D341Med (cell line): ENCODE data around the gene PDGFA.
"Not testable (repeated sequence)": the region's sequence is repeated elsewhere in the genome, so short reads cannot be mapped to it uniquely, and the experiment has no call there.

ENCODE experiments used
- DNase-seq: peaks from one replicate; pipeline ENCODE4 v3.0.0; 2012; ENCODE audit warnings: low spot score

Gene PDGFA

DNA sequence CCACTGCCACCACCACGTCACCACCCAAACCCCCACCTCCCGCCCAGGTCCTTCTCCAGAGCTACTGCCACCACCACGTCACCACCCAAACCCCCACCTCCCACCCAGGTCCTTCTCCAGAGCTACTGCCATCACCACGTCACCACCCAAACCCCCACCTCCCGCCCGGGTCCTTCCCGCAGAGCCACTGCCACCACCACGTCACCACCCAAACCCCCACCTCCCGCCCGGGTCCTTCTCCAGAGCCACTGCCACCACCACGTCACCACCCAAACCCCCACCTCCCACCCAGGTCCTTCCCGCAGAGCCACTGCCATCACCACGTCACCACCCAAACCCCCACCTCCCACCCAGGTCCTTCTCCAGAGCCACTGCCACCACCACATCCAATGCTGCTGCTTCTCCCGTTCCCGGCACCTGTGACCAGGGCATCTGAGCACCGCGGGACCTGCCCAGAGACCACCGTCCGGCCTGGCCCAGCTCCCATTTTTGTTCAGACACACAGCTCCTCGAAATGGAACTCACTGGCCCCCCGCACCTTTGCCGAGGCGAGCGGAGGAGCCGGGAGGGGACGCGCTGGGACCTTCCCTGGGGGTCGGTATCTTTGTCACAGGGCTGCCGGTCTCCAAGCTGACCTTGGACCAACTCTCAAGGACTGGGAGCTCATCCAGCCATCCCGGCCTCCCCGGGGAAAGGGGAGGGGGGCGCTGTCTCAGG is 32.7 kb upstream of the PDGFA start:
- DNase-seq, result not testable (repeated sequence)

DNA sequence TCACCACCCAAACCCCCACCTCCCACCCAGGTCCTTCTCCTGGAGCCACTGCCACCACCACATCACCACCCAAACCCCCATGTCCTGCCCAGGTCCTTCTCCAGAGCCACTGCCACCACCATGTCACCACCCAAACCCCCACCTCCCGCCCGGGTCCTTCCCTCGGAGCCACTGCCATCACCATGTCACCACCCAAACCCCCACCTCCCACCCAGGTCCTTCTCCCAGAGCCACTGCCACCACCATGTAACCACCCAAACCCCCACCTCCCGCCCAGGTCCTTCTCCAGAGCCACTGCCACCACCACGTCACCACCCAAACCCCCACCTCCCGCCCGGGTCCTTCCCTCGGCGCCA is 31.9 kb upstream of the PDGFA start:
- not testable (repeated sequence) for DNase-seq

DNA sequence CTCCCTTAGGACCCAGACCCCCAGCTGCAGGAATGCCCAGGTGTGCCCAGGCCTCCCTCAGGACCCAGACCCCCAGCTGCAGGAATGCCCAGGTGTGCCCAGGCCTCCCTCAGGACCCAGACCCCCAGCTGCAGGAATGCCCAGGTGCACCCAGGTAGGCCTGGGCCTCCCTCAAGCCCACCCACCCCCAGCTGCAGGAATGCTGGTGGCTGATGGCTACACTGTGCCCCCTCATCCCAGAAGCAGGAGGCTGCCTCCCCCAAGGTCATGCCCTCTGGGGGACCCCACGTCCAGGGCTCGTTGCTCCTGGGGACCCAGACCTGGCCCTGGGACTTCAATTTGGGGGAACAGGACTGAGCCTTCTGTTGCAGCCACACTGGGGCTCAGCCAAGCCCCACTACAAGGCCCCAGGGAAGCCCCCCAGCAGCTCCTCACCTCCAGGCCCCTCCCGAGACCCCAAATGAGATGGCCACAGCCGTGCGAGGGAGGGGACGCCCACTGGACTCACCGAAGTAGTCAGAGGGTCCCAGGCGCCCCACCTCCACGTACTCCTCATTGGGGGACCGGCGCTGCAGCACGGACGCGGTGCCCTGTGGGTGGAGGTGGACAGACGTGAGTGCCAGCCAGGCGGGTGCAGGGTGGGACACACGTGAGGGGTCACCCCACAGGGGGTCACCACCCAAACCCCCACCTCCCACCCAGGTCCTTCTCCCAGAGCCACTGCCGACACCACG is 31.4 kb upstream of the PDGFA start:
- DNase-seq, result no peak

DNA sequence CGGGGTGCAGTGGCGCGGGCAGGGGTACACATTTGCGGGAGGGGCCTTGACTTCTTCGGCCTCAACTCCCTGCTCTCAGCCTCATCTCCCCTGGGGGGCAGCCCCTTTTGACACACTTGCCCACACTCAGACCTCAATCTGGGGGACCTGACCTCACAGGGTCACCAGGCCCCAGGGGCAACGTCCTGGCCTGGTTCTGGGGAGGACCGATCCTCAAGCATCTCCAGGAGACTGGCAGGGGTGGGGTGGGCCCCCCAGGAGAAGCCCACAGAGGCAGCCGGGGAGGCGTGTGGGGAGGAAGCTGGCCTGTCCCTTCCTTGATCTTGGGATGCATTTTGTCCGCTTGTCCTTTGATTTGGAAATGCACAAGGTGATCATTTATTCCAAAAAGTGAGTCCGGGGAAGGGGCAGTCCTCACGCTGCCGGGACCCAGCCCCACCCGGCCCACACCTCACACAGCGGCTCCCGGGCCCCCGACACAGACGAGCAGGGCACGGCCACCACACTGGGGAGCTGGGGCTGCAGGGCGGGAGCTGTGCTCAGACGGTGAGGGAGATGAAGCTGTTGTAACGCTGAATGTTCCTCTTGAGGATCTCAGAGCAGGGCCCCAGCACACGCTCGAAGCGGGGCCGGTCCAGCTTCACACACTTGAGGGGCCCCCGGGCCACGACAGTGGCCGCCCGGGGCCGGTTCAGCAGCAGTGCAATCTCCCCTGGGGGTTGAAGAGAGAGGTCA is 30.4 kb upstream of the PDGFA start:
- DNase-seq, result no peak

DNA sequence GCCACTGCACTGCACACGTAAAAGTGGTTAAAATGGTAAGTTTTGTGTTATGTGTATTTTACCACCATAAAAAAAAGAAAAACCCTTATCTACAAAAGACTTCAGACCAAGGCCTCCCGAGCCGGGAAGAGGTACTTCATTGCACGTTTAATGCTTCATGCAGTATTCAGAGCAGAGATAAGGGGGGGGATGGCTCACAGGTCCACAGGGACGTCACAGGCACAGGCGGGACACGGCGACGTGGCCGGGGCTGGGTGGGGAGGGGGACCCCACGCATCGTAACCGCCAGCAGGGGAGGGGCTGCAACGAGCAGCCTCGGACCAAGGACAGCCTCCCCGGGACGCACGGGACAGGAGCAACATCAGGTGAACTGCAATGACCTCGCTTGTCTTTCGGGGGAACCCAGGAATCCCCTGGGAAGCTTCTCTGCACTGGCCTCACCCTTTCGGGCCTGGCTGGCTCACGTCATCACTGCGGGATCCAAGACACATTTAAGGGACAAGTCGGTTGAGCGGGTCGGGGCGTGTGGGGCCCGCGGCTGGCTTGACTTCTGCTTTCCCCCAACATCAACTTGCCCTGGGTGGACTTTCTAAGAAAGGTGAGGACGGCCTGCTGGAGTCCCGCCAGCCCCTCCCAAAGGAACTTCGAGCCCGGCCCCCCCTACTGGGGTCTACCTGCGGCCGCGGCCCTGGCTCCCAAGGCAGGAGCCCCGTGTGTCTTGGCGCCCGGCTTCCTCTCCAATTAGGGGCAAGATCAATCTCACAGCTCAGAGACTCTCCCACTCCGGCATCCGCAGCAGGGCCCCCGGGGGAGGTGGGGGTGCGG is 29.6 kb upstream of the PDGFA start:
- no peak for DNase-seq

DNA sequence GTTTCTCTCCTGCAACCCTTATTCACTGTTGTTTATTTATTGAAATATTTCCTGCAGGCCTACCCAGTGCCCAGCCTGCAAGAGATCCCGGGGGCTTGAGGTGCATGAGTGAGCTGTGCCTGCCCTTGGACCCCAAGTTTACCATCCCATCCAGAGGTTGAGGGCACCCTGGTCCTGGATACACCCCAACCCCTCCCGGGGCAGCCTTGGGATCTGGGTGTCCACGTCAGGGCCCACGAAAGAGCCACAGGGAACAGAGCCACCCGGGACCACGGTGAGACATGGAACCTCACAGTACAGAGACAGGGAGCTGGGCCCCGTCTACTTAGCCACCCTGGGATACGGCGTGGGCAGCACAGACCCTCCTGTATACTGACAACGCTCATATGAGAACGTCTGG is 28.8 kb upstream of the PDGFA start:
- DNase-seq, result no peak

DNA sequence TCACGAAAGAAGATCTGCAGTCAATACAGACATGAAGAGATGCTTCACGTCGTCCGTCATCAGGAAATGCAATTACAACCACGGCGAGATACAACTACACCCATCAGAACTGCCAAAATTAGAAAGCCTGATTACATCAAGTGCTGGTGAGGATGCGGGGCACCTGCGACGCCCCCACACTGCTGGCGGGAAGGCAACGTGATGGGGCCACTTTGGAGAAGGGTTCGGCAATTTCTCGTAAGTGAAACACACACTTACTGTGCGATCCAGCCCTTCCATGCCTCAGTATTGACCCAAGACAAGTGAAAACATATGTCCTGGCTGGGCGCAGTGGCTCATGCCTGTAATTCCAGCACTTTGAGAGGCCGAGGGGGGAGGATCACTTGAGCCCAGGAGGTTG is 25.8 kb upstream of the PDGFA start:
- DNase-seq, result no peak

DNA sequence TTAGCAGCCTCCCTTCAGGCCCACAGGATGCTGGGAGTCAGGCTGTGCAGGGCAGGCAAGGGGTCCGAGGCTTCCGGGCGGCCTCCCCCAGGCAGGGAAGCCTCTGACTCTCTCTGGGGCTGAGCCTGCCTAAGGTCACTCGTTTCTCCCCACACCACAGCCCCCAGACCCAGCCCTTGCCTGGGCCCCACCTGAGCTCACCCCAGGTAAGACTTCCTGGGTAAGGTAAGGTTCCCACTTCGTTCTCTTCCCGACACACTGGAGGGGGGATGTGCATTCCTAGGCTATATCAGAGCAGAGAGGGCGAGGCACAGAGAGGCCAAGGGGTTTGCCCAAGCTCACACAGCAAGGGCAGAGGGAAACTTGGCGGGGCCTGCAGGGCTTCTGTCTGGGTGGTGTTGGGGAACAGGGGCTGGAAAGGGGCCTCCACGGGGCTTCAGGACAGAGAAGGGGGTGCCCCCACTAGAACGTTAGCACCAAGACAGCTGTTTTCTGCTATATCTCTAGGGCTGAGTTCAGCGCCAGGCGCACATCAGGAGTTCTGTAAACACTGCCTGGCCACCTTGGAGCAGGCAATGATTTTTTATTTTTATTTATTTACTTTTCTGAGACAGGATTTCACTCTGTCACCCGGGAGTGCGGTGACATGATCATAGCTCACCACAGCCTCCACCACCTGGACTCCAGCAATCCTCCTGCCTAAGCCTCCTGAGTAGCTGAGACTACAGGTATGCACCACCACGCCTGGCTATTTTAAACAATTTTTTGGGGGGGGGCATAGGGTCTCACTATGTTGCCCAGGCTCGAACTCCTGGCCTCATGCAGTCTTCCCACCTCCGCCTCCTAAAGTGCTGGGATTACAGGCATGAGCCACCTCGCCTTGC is 24.9 kb upstream of the PDGFA start:
- DNase-seq, result no peak

DNA sequence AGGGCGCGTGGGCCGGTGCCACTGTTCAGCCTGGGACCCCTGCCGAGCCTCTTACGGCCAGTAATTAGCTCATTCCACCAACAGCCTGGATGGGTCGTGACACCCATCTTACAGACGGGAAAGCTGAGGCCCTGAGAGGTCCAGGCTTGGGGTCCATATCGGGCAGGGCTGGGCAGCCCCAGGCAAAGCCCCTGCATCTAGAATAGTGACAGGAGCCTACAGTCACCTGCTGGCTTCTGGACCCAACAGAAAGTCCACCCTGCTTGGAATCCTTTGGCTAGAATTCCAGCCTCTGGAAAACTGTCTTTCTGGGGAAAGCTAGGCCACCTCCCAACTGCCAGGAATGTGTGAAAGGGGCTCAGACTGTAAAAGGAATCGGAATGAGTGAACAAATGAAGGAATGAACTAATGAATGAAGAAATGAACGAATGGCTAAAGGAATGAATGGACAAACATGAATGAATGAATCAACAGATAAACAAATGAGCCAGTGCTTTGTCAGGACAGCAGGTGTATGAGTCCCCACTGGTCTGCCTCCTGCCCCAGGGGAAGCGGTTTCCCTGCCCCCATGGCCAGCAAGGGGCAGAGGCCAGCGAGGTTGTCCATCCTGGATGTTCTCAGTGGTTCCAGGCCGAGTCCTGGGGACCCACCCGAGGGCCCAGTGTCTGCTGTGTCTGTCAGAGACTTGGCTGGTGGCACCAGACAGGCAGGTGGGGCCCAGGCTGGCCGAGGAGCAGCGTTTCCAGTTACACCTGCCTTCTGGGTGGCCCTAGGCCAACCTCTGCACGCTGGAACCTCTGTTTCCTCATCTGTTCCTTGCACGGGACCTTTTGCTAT is 24.1 kb upstream of the PDGFA start:
- DNase-seq, result no peak

DNA sequence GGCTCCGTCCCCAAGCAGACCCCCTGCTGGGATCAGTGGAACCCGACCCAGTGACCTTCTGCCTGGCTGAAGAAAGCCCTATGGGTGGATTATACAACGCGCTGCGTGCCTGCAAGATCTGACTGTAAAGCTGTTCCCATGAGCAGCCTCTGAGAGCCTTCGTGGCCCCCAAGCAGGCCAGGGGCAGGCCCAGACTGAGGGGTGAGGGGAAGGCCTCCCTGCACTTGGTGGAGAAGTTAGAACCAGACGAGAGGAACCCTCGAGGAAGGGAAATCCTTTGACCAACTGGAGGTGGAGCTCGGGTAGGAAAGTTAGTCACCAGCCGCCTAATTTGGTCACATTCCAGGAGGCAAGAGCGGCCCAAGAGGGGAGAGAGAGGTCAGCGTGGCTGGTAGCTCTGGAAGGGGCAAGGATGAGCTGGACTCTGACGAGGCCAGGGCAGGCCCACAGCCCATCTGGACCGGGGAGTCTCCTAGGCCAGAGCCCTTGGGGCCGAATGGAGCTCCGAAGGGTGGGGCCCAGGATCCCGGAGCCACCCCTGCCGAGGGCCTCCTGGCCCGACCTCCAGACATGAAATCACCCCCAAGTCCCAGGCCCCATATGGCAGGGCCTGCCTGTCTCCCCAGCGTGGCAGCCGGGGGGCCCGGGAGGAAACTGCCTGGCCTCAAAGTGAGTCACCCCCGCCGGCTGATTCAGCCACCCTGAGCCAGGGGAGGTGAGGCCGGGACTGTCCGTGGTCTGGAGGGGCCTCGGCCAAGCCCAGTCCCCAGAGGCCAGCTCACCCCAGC is 23.3 kb upstream of the PDGFA start:
- DNase-seq, result no peak

DNA sequence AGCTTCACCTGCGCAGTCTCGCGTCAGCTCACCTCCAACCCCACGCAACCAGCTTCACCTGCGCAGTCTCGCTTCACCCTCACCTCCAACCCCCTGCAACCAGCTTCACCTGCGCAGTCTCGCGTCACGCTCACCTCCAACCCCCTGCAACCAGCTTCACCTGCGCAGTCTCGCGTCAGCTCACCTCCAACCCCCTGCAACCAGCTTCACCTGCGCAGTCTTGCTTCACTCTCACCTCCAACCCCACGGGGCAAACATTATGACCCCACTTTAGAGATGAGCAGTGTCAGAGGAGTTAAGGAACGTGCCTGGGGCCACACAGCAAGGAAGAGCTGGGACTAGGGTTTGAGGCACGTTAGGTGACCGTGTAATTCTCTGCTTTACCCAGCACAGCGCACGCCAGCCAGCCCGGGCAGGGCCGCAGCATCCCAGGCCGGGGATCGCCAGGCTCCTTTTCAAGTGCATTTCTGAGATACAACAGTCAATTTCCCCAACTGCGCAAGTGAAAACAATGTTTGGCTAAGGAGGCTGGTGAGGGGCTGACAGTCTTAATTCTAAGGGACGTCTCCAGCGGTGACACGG is 22.6 kb upstream of the PDGFA start:
- DNase-seq, result no peak

DNA sequence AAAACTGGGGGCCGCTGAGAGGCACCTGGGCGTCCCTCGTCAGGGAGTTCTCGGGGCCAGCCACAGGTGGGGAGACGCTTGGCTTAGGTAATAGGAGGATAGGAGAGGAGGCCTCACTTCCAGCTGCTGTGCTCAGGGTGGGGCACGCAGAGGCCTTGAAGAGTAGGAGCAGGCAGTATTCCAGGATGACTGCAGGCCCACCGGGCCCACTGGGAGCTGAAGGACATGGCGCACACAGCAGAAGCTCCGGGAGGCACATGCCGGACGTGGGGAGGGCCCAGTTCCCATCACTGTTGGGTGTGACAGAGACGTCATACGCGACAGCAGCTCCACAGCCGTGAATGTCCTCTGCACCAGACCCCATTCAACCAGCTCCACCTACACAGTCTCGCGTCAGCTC is 22.0 kb upstream of the PDGFA start:
- DNase-seq, result no peak

DNA sequence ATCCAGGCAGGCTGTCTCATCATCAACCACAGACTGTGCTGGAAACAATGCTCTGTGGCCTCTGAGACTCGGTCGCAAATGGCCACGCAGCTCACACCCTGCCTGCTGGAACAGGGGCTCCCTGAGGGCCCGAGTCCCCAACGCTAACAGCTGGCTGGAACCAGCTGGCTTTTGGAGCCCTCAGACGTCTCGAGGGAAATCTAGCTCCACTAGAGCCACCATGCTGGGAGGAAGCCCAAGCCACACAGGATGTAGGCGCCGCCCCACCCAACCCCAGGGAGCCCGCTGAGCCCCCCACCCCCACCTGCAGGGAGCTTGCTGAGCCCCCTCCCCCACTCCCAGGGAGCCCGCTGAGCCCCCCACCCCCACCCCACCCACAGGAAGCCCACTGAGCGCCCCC is 21.4 kb upstream of the PDGFA start:
- DNase-seq, result no peak

DNA sequence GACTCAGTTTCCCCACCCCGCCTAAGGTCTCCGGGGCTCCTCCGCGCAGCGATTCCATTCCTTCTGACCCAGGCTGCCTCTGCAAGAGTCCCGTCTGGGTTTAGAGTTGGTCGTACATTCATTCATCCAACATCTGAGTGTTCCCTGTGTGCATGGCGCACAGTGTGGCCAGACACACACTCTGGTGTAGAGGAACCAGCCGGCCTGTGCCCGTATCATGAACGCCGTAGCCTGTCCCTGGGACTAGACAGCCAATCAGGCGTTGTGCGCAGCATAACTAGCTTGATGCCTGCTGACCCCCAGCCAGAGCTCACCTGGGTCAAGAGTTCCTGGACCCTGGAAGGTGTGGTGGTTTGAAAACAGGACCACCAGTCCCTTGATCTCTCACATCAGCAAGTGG is 20.9 kb upstream of the PDGFA start:
- DNase-seq, result no peak

DNA sequence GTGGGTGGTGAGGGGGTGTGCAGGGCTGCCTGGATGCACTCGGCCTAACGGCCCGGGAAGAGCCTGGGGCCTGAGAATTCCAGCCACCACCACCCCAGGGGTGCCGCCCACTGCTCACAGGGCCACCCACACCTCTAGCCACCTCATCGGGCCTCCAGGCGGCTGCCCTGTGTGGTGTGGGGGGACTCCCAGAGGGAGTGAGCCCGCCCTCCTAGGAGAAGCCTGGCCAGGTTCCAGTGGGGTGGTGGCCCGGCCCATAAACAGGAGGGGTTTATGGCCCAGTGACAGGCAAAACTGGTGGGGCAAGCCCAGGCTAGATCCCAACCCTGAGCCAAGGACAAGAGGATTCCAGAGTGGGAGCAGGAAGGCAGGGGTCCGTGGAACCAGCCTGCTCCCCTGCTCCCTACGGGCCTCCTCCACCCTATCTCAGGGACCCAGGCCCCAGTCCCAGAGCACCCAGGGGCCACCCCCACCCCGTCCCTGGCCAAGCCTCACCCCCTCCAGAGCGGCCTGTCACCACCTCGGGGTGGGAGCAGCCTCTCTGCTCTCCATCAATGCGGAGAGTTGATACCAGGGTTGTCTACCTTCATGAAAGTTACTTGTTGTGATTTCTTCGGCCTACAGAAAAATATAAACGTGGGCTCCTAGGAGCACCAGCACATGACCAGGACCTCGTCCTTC is 20.2 kb upstream of the PDGFA start:
- no peak for DNase-seq

DNA sequence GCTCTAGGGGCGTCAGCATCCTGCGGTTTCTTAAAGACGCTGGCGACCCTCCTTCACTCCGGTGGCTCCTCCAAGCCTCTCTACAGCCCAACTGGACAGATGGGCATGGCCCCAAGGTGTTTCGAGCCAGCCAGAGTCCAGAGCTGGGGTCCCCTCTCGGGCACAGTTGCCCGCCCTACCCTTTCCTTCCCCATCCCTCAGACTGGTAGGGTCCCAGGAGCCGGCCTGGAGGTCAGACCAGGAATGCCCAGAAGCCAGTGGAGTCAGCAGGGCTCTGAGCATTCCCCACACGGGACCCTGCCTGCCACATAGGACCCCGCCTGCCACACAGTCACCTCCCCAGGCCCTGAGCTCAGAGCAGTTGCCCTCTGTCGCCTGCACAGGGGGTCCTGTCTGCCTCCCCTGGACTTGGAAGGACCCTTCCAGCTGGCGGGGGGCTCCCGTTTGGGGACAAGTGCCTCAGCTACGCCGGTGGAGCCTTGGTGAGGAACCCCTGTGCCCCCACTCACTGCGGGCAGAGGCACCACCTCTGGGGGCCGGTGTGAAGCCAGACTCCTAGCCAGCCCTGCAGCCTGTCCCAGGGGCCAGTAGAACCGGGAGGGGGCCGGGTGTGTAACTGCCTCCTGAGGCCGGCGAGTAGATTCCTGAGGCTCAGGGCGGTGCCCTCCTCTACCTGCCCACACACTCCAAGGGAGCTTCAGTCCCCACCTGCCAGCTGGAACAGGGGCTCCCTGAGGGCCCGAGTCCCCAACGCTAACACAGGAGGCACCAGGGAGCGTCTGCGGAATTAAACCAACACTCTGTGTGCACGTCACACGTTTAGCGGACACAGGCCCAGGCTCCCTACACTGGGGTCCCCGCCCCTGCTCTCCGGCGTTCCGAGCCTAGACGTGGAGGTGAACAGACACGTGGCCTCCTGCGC is 19.4 kb upstream of the PDGFA start:
- DNase-seq, result no peak

DNA sequence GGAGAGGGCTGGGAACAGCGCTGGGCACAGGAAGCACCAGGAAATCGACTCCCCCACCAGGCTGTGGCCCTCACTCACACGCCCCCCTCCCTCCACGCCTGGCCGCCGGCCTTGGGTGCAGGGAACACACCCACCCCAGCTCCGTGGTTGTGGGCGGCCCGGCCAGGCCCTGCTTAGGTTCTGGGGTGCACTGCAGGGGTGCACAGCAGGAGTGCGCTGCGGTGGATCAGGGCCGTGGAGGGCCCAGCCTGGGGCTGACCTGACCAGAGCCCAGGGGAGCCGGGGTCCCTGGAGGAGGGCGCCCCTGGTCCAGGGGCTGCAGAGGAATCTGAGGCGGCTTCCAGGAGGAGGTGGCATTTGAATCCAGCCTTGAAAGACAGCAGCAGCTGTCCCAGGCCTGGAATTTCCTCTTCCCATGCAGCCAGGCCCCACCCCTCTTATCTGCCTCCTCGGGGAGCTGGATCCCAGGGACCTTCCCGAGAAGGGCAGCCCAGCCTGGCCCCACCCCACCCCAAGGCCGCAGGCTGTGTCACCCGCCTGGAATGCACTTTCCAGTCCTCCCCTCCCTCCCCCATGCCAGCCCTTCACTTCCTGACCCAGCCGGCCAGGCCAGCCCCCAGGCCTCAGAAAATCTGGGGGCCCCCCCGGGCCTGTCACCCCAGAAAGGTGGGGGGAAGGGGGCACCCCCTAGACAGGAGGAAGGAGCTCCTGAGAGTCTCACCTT is 18.4 kb upstream of the PDGFA start:
- DNase-seq, result no peak
